Panc1 (cell line): ENCODE measurements around the gene PPP1R9B.

ENCODE experiments used
- POLR2AphosphoS5 ChIP-seq: IDR thresholded peaks from 2 replicates; pipeline ENCODE4 v1.6.1; 2012; ENCODE audit warnings: mild to moderate bottlenecking, low read depth, low read length, moderate library complexity
- SIN3A ChIP-seq: IDR thresholded peaks from 2 replicates; pipeline ENCODE4 v1.6.1; 2012; ENCODE audit warnings: low read depth, mild to moderate bottlenecking, low read length, moderate library complexity, borderline replicate concordance; ENCODE audit not compliant: insufficient read depth
- TCF7L2 ChIP-seq: IDR thresholded peaks from 2 replicates; pipeline ENCODE4 v1.6.1; 2011; ENCODE audit warnings: mild to moderate bottlenecking, low read depth, low read length, inconsistent platforms
- TF ChIP-seq, protein P1 (sequence below): fragments of 450-650 bp; IDR thresholded peaks from 2 replicates; pipeline ENCODE4 v1.5.1; 2017; ENCODE audit warnings: mild to moderate bottlenecking
- TF ChIP-seq, protein P2 (sequence below), 2 experiments: IDR thresholded peaks; 2 replicates each; pipeline ENCODE4 v1.6.1; 2011 to 2012; ENCODE audit warnings: low read depth in 2 of 2, control low read depth in 1 of 2, low read length in 1 of 2, mild to moderate bottlenecking in 1 of 2, moderate library complexity in 1 of 2; ENCODE audit not compliant: insufficient read depth in 1 of 2

DNA sequence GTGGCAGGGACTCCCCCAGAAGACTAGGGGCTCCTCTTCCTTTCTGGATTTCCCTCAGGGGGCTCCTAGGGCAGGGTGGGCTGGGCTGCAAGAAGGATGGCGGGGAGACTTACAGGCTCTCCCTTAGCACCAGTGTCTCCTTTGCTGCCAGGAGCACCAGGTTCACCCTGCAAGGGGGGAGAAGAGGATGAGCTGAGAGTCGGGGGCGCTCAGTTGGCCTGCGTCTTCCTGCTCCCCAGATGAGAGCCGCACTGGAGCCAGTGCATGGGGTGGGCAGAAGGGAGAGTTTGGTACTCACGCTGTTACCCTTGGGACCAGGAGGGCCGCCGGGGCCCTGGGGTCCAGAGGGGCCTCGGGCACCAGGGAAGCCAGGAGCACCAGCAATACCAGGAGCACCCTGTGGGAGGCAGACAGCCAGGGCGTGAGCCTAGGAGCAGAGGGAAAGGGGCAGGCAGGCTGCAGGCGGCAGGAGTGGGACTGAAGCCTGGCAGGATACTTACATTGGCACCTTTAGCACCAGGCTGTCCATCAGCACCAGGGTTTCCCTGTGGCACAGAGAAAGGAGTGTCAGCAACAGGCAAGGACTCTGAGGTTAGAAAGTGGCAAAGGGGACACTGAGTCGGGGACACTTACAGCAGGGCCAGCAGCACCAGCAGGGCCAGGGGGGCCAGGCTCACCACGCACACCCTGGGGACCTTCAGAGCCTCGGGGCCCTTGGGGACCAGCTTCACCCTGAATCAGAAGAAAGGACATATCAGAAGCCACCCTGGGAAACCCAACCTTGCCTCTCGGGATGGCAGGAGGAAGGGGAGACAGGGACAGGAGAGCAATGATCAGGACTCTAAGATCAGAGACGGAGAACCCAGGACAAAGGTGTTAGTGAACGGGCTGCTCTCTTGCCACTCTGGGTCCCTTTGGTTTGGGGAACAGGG lies 44.7 kb upstream of the PPP1R9B start:
- TF ChIP-seq, protein P1, sequence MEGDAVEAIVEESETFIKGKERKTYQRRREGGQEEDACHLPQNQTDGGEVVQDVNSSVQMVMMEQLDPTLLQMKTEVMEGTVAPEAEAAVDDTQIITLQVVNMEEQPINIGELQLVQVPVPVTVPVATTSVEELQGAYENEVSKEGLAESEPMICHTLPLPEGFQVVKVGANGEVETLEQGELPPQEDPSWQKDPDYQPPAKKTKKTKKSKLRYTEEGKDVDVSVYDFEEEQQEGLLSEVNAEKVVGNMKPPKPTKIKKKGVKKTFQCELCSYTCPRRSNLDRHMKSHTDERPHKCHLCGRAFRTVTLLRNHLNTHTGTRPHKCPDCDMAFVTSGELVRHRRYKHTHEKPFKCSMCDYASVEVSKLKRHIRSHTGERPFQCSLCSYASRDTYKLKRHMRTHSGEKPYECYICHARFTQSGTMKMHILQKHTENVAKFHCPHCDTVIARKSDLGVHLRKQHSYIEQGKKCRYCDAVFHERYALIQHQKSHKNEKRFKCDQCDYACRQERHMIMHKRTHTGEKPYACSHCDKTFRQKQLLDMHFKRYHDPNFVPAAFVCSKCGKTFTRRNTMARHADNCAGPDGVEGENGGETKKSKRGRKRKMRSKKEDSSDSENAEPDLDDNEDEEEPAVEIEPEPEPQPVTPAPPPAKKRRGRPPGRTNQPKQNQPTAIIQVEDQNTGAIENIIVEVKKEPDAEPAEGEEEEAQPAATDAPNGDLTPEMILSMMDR = no peak
- TF ChIP-seq POLR2AphosphoS5 (no peak), TCF7L2 (no peak), SIN3A (no peak)
- TF ChIP-seq, protein P2, sequence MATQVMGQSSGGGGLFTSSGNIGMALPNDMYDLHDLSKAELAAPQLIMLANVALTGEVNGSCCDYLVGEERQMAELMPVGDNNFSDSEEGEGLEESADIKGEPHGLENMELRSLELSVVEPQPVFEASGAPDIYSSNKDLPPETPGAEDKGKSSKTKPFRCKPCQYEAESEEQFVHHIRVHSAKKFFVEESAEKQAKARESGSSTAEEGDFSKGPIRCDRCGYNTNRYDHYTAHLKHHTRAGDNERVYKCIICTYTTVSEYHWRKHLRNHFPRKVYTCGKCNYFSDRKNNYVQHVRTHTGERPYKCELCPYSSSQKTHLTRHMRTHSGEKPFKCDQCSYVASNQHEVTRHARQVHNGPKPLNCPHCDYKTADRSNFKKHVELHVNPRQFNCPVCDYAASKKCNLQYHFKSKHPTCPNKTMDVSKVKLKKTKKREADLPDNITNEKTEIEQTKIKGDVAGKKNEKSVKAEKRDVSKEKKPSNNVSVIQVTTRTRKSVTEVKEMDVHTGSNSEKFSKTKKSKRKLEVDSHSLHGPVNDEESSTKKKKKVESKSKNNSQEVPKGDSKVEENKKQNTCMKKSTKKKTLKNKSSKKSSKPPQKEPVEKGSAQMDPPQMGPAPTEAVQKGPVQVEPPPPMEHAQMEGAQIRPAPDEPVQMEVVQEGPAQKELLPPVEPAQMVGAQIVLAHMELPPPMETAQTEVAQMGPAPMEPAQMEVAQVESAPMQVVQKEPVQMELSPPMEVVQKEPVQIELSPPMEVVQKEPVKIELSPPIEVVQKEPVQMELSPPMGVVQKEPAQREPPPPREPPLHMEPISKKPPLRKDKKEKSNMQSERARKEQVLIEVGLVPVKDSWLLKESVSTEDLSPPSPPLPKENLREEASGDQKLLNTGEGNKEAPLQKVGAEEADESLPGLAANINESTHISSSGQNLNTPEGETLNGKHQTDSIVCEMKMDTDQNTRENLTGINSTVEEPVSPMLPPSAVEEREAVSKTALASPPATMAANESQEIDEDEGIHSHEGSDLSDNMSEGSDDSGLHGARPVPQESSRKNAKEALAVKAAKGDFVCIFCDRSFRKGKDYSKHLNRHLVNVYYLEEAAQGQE (IDR thresholded peaks at IDR 0.05; ENCODE audit: insufficient read depth in 1 of 2, low read depth in 2 of 2, low read length in 1 of 2) = no peak
